CD14-positive monocyte (primary cell): ENCODE results near the gene FAM83G. TPM values are rescaled to one million over a fixed set of nuclear protein-coding genes. Genes with fewer than 3 reads are reported as not detected.

Experiments
- DNase-seq, 3 donors: peaks; one replicate each; pipeline ENCODE4 v3.0.0-alpha.2; 2011 to 2022
- H2AFZ ChIP-seq: 2 replicates; pipeline ENCODE4 v1.6.0; 2012; ENCODE audit warnings: mild to moderate bottlenecking, low read depth, low read length, inconsistent platforms; ENCODE audit not compliant: insufficient read depth, poor library complexity, severe bottlenecking
- H3K27ac ChIP-seq, 2 donors: 1 replicate in 1 of 2; 2 replicates in 1 of 2; pipeline ENCODE4 v1.5.1; 2012 to 2013; ENCODE audit warnings: low read length in 2 of 2, control low read depth in 1 of 2, inconsistent platforms in 1 of 2, low read depth in 1 of 2, mild to moderate bottlenecking in 1 of 2
- H3K27me3 ChIP-seq, 2 donors: one replicate each; pipeline versions ENCODE4 v1.6.0 to v1.6.1; 2011 to 2013; ENCODE audit warnings: low read length in 2 of 2; ENCODE audit not compliant: control insufficient read depth in 2 of 2, insufficient read depth in 2 of 2
- H3K36me3 ChIP-seq, 2 donors: replicated peaks in 1 of 2; 1 replicate in 1 of 2; 2 replicates in 1 of 2; pipeline versions ENCODE4 v1.5.1 to v1.6.1; 2012 to 2013; ENCODE audit warnings: low read length in 2 of 2, control low read depth in 1 of 2, inconsistent platforms in 1 of 2, mild to moderate bottlenecking in 1 of 2; ENCODE audit not compliant: insufficient read depth in 2 of 2, control insufficient read depth in 1 of 2
- H3K4me1 ChIP-seq, 2 donors: 1 replicate in 1 of 2; 2 replicates in 1 of 2; pipeline versions ENCODE4 v1.5.1 to v1.6.1; 2012 to 2013; ENCODE audit warnings: low read length in 2 of 2, control low read depth in 1 of 2, inconsistent platforms in 1 of 2, mild to moderate bottlenecking in 1 of 2, moderate library complexity in 1 of 2; ENCODE audit not compliant: insufficient read depth in 2 of 2, control insufficient read depth in 1 of 2
- H3K4me2 ChIP-seq: replicated peaks from 2 replicates; pipeline ENCODE3; 2012; ENCODE audit warnings: low read length, moderate library complexity, mild to moderate bottlenecking; ENCODE audit not compliant: poor library complexity, severe bottlenecking; ENCODE audit errors: extremely low read depth
- H3K4me3 ChIP-seq, 3 experiments: fragments of 200-600 bp in 1 of 3; sonication (generic) in 1 of 3; replicated peaks in 1 of 3; 1 replicate in 2 of 3; 2 replicates in 1 of 3; pipeline ENCODE4 v1.5.1; 2011 to 2013; ENCODE audit warnings: low read length in 3 of 3, mild to moderate bottlenecking in 3 of 3, control low read depth in 2 of 3, low read depth in 2 of 3, inconsistent platforms in 1 of 3, moderate library complexity in 1 of 3
- H3K79me2 ChIP-seq: 2 replicates; pipeline ENCODE4 v1.6.0; 2012; ENCODE audit warnings: mild to moderate bottlenecking, control low read depth, inconsistent platforms, low read length, moderate library complexity; ENCODE audit not compliant: insufficient read depth
- H3K9ac ChIP-seq: 2 replicates; pipeline ENCODE4 v1.6.0; 2017; ENCODE audit warnings: low read length, mild to moderate bottlenecking; ENCODE audit not compliant: insufficient read depth, poor library complexity, severe bottlenecking
- H3K9me3 ChIP-seq, 2 donors: replicated peaks in 1 of 2; 1 replicate in 1 of 2; 2 replicates in 1 of 2; pipeline versions ENCODE4 v1.5.1 to v1.6.1; 2012 to 2013; ENCODE audit warnings: low read length in 2 of 2, control low read depth in 1 of 2; ENCODE audit not compliant: control insufficient read depth in 1 of 2, insufficient read depth in 1 of 2
- H4K20me1 ChIP-seq: 2 replicates; pipeline ENCODE4 v1.6.0; 2012; ENCODE audit warnings: mild to moderate bottlenecking, low read length, control low read depth, moderate library complexity; ENCODE audit not compliant: insufficient read depth
- H3K27ac Mint-ChIP-seq, 7 donors: one replicate each; pipeline ENCODE4 v1.8.0; 2020; ENCODE audit warnings: mild to moderate bottlenecking in 7 of 7, mixed read lengths in 7 of 7, moderate library complexity in 6 of 7, inconsistent platforms in 2 of 7
- H3K27me3 Mint-ChIP-seq, 3 donors: one replicate each; pipeline ENCODE4 v1.8.0; 2021 to 2022; ENCODE audit warnings: low read depth in 3 of 3, mild to moderate bottlenecking in 3 of 3, mixed read lengths in 3 of 3, moderate library complexity in 3 of 3, inconsistent platforms in 1 of 3
- H3K36me3 Mint-ChIP-seq, 2 donors: one replicate each; pipeline ENCODE4 v1.8.0; 2020; ENCODE audit warnings: mixed read lengths in 2 of 2, inconsistent platforms in 1 of 2, mild to moderate bottlenecking in 1 of 2
- H3K4me1 Mint-ChIP-seq: one replicate; pipeline ENCODE4 v1.8.0; 2020; ENCODE audit warnings: mild to moderate bottlenecking, mixed read lengths
- H3K4me3 Mint-ChIP-seq, 2 donors: one replicate each; pipeline ENCODE4 v1.8.0; 2020; ENCODE audit warnings: mild to moderate bottlenecking in 2 of 2, mixed read lengths in 2 of 2, moderate library complexity in 1 of 2
- H3K9me3 Mint-ChIP-seq, 7 donors: one replicate each; pipeline ENCODE4 v1.8.0; 2020 to 2022; ENCODE audit warnings: mixed read lengths in 7 of 7, mild to moderate bottlenecking in 6 of 7, moderate library complexity in 6 of 7, inconsistent platforms in 2 of 7
- CTCF ChIP-seq: fragments of 200-600 bp; IDR thresholded peaks from one replicate; pipeline ENCODE4 v1.8.0; 2022; ENCODE audit warnings: antibody characterized with exemption, mild to moderate bottlenecking
- WGBS: methylation state at CpG from one replicate; pipeline ENCODE4 v1.1.5; 2013; ENCODE audit warnings: missing lambda C conversion rate; ENCODE audit not compliant: insufficient coverage; 5-methylcytosine and 5-hydroxymethylcytosine counted together
- intact Hi-C, 2 donors: fragments of 100-400 bp; cut with micrococcal nuclease; formaldehyde crosslinking; loops; one replicate each; pipeline versions ENCODE4 v1.15.0 to v1.15.1; 2023
- polyA plus RNA-seq, 3 donors: library from polyadenylated mRNA; depleted of rRNA in 1 of 3; unstranded in 2 of 3; stranded (reverse) in 1 of 3; fragments of 300-500 nt in 2 of 3; fragments of >200 nt in 1 of 3; fragmentation: Illumina TruSeq in 2 of 3; gene quantifications; 1 replicate in 2 of 3; 2 replicates in 1 of 3; pipeline ENCODE4 v1.2.3, GENCODE V29; 2012 to 2021

Gene FAM83G
- polyA plus RNA-seq, 3 donors = 0.04 to 0.17 (median 0.08) TPM

DNA sequence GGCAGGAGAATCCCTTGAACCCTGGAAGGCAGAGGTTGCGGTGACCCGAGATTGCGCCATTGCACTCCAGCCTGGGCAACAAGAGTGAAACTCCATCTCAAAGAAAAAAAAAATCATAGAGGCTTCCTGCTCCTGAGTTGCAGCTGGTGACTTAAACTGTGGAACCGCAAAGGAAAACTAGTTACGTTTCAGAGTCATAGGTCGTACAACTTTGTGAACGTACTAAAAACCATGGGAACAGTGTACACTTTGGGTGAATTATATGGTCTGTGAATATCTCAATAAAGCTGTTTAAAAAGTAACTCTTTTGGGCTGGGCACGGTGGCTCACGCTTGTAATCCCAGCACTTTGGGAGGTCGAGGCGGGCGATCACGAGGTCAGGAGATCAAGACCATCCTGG is 29.0 kb downstream of the FAM83G start:
- Histone ChIP-seq H3K4me1 (no peaks in the 10 kb centered on the region), H2AFZ (no peak overlapping the region), H3K9ac (no peak overlapping the region), H3K4me3 (no peak overlapping the region), H3K4me2 (no peak overlapping the region), H3K36me3 (no peaks in the 10 kb centered on the region), H3K9me3 (no peaks in the 10 kb centered on the region), H4K20me1 (no peaks in the 10 kb centered on the region), H3K79me2 (no peaks in the 10 kb centered on the region), H3K27ac (no peak overlapping the region), H3K27me3 (no peaks in the 10 kb centered on the region)
- 87% methylated on average over 9 of the region's 13 CpGs for WGBS
- H3K27me3 Mint-ChIP-seq = peaks cover 0 to 6% (median 4%) of the 10 kb centered on the region in 3 donors
- no peak for DNase-seq
- no peaks in the 10 kb centered on the region for H3K36me3 Mint-ChIP-seq
- no peak overlapping the region for H3K4me3 Mint-ChIP-seq
- TF ChIP-seq CTCF = no peak
- H3K27ac Mint-ChIP-seq = no peak overlapping the region
- intact Hi-C loops = loop anchor here in 1 of 2 donors (10.0 kb wide), 1 partner anchor 61 kb away; no protein-coding TSS in a partner anchor
- no peaks in the 10 kb centered on the region for H3K4me1 Mint-ChIP-seq
- H3K9me3 Mint-ChIP-seq = peaks cover 0 to 2% (median 0%) of the 10 kb centered on the region in 7 donors

- H3K27me3 Mint-ChIP-seq = peaks cover 1 to 6% (median 4%) of the 10 kb centered on the region in 3 donors
- no peak overlapping the region for H3K4me2 ChIP-seq
- no peak for DNase-seq
- no peak overlapping the region for H3K27ac Mint-ChIP-seq
- peaks cover 0 to 2% (median 0%) of the 10 kb centered on the region in 7 donors for H3K9me3 Mint-ChIP-seq
- WGBS = 94% methylated on average over 7 of the region's 10 CpGs
- H3K27ac ChIP-seq = no peak overlapping the region
- no peak overlapping the region for H3K4me3 ChIP-seq
- no peaks in the 10 kb centered on the region for H3K36me3 ChIP-seq
- H3K79me2 ChIP-seq = no peaks in the 10 kb centered on the region
- no peak overlapping the region for H3K4me3 Mint-ChIP-seq
- intact Hi-C loops = loop anchor here in 1 of 2 donors (10.0 kb wide), 1 partner anchor 60 kb away; no protein-coding TSS in a partner anchor
- no peaks in the 10 kb centered on the region for H4K20me1 ChIP-seq
- H3K36me3 Mint-ChIP-seq = no peaks in the 10 kb centered on the region
- TF ChIP-seq CTCF = no peak
- no peaks in the 10 kb centered on the region for H3K27me3 ChIP-seq
- peaks cover 2% of the 10 kb centered on the region in 2 donors for H3K4me1 ChIP-seq
- peaks cover 5% of the 10 kb centered on the region for H3K4me1 Mint-ChIP-seq
- H3K9me3 ChIP-seq = no peaks in the 10 kb centered on the region
- H2AFZ ChIP-seq = no peak overlapping the region
- no peak overlapping the region for H3K9ac ChIP-seq
Measured at GRCh38 chr17:18974407-18975149, 30.0 kb downstream of the FAM83G start.
